Peyer's patch (tissue), 4 donors: Measurements from ENCODE around the gene AP5S1.

Experiments used
- POLR2A ChIP-seq, 2 donors: fragments of 450-650 bp; IDR thresholded peaks; one replicate each; pipeline ENCODE4 v1.5.1; 2017; ENCODE audit warnings: antibody characterized with exemption in 2 of 2, mild to moderate bottlenecking in 2 of 2, moderate library complexity in 2 of 2
- TF ChIP-seq, protein P1 (sequence below), 6 experiments: fragments of 450-650 bp in 4 of 6; fragments of 200-600 bp in 2 of 6; sonication (generic) in 1 of 6; IDR thresholded peaks; one replicate each; pipeline ENCODE4 v1.5.1; 2017 to 2019; ENCODE audit warnings: antibody characterized with exemption in 6 of 6, mild to moderate bottlenecking in 3 of 6, moderate library complexity in 1 of 6

- no peak for TF ChIP-seq POLR2A (IDR thresholded peaks at IDR 0.05)
- TF ChIP-seq, protein P1, sequence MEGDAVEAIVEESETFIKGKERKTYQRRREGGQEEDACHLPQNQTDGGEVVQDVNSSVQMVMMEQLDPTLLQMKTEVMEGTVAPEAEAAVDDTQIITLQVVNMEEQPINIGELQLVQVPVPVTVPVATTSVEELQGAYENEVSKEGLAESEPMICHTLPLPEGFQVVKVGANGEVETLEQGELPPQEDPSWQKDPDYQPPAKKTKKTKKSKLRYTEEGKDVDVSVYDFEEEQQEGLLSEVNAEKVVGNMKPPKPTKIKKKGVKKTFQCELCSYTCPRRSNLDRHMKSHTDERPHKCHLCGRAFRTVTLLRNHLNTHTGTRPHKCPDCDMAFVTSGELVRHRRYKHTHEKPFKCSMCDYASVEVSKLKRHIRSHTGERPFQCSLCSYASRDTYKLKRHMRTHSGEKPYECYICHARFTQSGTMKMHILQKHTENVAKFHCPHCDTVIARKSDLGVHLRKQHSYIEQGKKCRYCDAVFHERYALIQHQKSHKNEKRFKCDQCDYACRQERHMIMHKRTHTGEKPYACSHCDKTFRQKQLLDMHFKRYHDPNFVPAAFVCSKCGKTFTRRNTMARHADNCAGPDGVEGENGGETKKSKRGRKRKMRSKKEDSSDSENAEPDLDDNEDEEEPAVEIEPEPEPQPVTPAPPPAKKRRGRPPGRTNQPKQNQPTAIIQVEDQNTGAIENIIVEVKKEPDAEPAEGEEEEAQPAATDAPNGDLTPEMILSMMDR (IDR thresholded peaks at IDR 0.05): no peak
Measured at GRCh38 chr20:3843490-3843889, 23.1 kb downstream of the AP5S1 start.
